ENCODE data around the gene HDLBP.

HDLBP gene

DNA sequence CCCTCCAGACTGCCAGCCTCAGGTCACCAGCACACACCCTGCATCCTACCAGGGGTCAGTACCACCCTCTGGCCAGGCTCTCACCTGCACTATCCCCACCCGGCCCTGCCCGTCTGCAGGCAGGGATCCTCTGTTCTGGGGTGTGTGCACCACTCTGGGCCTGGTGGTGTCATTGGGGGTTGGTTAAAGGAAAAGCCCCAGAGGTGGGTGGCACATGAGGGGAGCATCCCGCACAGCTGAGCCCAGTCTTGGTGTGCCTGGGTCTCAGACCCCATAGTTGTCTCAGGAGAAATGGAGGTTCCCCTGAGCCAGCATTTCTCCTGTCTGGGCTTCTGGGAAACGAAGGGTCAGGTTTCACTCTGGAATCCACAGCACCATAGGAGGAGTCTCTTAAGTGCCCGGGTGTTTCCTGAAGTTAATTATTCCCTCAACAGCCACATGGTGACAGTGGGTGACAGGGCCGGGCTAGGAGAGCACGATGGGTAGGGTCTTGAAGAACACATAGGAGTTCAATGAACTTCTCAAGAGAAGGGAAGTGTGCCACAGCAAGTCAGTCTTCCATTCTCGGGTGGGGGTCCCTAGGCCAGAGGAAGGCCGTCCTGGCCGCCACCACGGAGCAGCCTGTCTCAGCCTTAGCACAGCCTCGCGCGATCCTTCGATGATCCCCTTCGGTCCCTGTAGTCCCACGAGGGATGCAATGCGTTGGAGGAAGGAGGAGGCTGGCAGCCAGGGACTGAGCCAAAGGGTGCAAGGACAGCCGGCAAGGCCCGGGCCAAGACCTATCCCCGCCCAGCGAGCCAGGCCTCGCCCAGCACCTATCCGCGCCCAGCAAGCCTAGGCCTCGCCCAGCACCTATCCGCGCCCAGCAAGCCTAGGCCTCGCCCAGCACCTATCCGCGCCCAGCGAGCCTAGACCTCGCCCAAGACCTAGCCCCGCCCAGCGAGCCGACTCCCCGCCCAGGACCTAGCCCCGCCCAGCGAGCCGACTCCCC lies 39.5 kb upstream of the HDLBP start:
- H3K27me3 ChIP-seq (ENCODE audit: control insufficient read depth in 1 of 2, insufficient read depth in 2 of 2, low read length in 2 of 2) = no peaks in the 10 kb centered on the region
- H3K36me3 ChIP-seq (ENCODE audit: control insufficient read depth in 1 of 2, insufficient read depth in 2 of 2, low read length in 2 of 2) = peaks cover 14 to 33% of the 10 kb centered on the region in 2 donors
- peaks cover 52 to 54% of the 10 kb centered on the region in 2 donors for H3K4me1 ChIP-seq (ENCODE audit: control insufficient read depth in 1 of 2, insufficient read depth in 2 of 2, low read length in 2 of 2)
- no peaks in the 10 kb centered on the region for H3K9me3 ChIP-seq (ENCODE audit: control insufficient read depth in 1 of 2, low read length in 2 of 2)
- H3K4me3 ChIP-seq (ENCODE audit: low read depth in 1 of 2, low read length in 2 of 2) = peak overlapping the region; percentile 44 to 54
- H3K27ac ChIP-seq (ENCODE audit: low read depth, low read length) = peak overlapping the region; percentile 91
- H3K9ac ChIP-seq (ENCODE audit: low read depth in 1 of 2, low read length in 2 of 2) = peak overlapping the region; percentile 36 to 44

DNA sequence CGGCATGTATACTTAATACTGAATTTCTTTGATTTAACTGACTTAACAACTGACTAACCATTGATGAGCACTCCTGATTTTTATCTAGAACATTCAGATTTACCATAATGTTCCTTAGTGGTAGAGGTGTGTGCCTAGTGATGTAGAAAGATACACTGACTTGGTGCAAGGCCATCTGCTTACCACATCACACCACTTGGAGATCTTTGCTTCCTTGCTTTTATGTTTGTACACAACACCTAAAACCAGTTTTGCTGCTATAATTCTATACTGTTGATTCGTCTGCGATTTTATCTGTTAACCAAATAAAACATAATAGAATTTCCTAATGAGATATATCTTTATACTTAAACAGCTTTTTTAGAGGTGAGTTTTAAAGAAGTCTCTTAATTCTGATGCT lies 36.8 kb upstream of the HDLBP start:
- Histone ChIP-seq H3K27me3 (ENCODE audit: control insufficient read depth in 1 of 2, insufficient read depth in 2 of 2, low read length in 2 of 2) (no peaks in the 10 kb centered on the region), H3K4me3 (ENCODE audit: low read depth in 1 of 2, low read length in 2 of 2) (no peak overlapping the region), H3K27ac (ENCODE audit: low read depth, low read length) (peak overlapping the region; percentile 24), H3K36me3 (ENCODE audit: control insufficient read depth in 1 of 2, insufficient read depth in 2 of 2, low read length in 2 of 2) (peaks cover 26 to 49% of the 10 kb centered on the region in 2 donors), H3K9me3 (ENCODE audit: control insufficient read depth in 1 of 2, low read length in 2 of 2) (no peaks in the 10 kb centered on the region), H3K9ac (ENCODE audit: low read depth in 1 of 2, low read length in 2 of 2) (no peak overlapping the region), H3K4me1 (ENCODE audit: control insufficient read depth in 1 of 2, insufficient read depth in 2 of 2, low read length in 2 of 2) (peaks cover 33 to 34% of the 10 kb centered on the region in 2 donors)

GRCh38 chr2:241351640-241352031 lies 36.2 kb upstream of the HDLBP start:
- Histone ChIP-seq H3K27me3 (ENCODE audit: control insufficient read depth in 1 of 2, insufficient read depth in 2 of 2, low read length in 2 of 2) (no peaks in the 10 kb centered on the region), H3K36me3 (ENCODE audit: control insufficient read depth in 1 of 2, insufficient read depth in 2 of 2, low read length in 2 of 2) (peaks cover 31 to 55% of the 10 kb centered on the region in 2 donors), H3K27ac (ENCODE audit: low read depth, low read length) (peak overlapping the region; percentile 27), H3K4me3 (ENCODE audit: low read depth in 1 of 2, low read length in 2 of 2) (peak overlapping the region; percentile 19 to 23), H3K9ac (ENCODE audit: low read depth in 1 of 2, low read length in 2 of 2) (peak overlapping the region in 1 of 2 donors; percentile 21), H3K9me3 (ENCODE audit: control insufficient read depth in 1 of 2, low read length in 2 of 2) (no peaks in the 10 kb centered on the region), H3K4me1 (ENCODE audit: control insufficient read depth in 1 of 2, insufficient read depth in 2 of 2, low read length in 2 of 2) (peaks cover 29 to 33% of the 10 kb centered on the region in 2 donors)

- Histone ChIP-seq H3K9me3 (ENCODE audit: control insufficient read depth in 1 of 2, low read length in 2 of 2) (no peaks in the 10 kb centered on the region), H3K4me3 (ENCODE audit: low read depth in 1 of 2, low read length in 2 of 2) (peak overlapping the region; percentile 0 to 23), H3K27me3 (ENCODE audit: control insufficient read depth in 1 of 2, insufficient read depth in 2 of 2, low read length in 2 of 2) (no peaks in the 10 kb centered on the region), H3K36me3 (ENCODE audit: control insufficient read depth in 1 of 2, insufficient read depth in 2 of 2, low read length in 2 of 2) (peaks cover 33 to 61% of the 10 kb centered on the region in 2 donors), H3K27ac (ENCODE audit: low read depth, low read length) (peak overlapping the region; percentile 27), H3K4me1 (ENCODE audit: control insufficient read depth in 1 of 2, insufficient read depth in 2 of 2, low read length in 2 of 2) (peaks cover 29 to 33% of the 10 kb centered on the region in 2 donors), H3K9ac (ENCODE audit: low read depth in 1 of 2, low read length in 2 of 2) (peak overlapping the region in 1 of 2 donors; percentile 49)
These were observed 35.6 kb upstream of the HDLBP start for GRCh38 chr2:241350878-241351639.

- peaks cover 29 to 33% of the 10 kb centered on the region in 2 donors for H3K4me1 ChIP-seq (ENCODE audit: control insufficient read depth in 1 of 2, insufficient read depth in 2 of 2, low read length in 2 of 2)
- no peak overlapping the region for H3K27ac ChIP-seq (ENCODE audit: low read depth, low read length)
- H3K9me3 ChIP-seq (ENCODE audit: control insufficient read depth in 1 of 2, low read length in 2 of 2) = no peaks in the 10 kb centered on the region
- H3K4me3 ChIP-seq (ENCODE audit: low read depth in 1 of 2, low read length in 2 of 2) = no peak overlapping the region
- H3K36me3 ChIP-seq (ENCODE audit: control insufficient read depth in 1 of 2, insufficient read depth in 2 of 2, low read length in 2 of 2) = peaks cover 38 to 66% of the 10 kb centered on the region in 2 donors
- no peak overlapping the region for H3K9ac ChIP-seq (ENCODE audit: low read depth in 1 of 2, low read length in 2 of 2)
- no peaks in the 10 kb centered on the region for H3K27me3 ChIP-seq (ENCODE audit: control insufficient read depth in 1 of 2, insufficient read depth in 2 of 2, low read length in 2 of 2)
These were observed 35.0 kb upstream of the HDLBP start for GRCh38 chr2:241350530-241350877.

- H3K36me3 ChIP-seq (ENCODE audit: control insufficient read depth in 1 of 2, insufficient read depth in 2 of 2, low read length in 2 of 2) = peaks cover 44 to 72% of the 10 kb centered on the region in 2 donors
These were observed 34.5 kb upstream of the HDLBP start for GRCh38 chr2:241349941-241350340.

GRCh38 chr2:241344925-241345651 lies 29.6 kb upstream of the HDLBP start:
- Histone ChIP-seq H3K27me3 (ENCODE audit: control insufficient read depth in 1 of 2, insufficient read depth in 2 of 2, low read length in 2 of 2) (no peaks in the 10 kb centered on the region), H3K9me3 (ENCODE audit: control insufficient read depth in 1 of 2, low read length in 2 of 2) (no peaks in the 10 kb centered on the region), H3K36me3 (ENCODE audit: control insufficient read depth in 1 of 2, insufficient read depth in 2 of 2, low read length in 2 of 2) (peaks cover 55 to 87% of the 10 kb centered on the region in 2 donors), H3K27ac (ENCODE audit: low read depth, low read length) (no peak overlapping the region), H3K9ac (ENCODE audit: low read depth in 1 of 2, low read length in 2 of 2) (no peak overlapping the region), H3K4me3 (ENCODE audit: low read depth in 1 of 2, low read length in 2 of 2) (no peak overlapping the region), H3K4me1 (ENCODE audit: control insufficient read depth in 1 of 2, insufficient read depth in 2 of 2, low read length in 2 of 2) (no peaks in the 10 kb centered on the region)

More at GRCh38 chr2:241349941-241350340, 34.5 kb upstream of the HDLBP start:
- no peak overlapping the region for H3K9ac ChIP-seq (ENCODE audit: low read depth in 1 of 2, low read length in 2 of 2)
- H3K4me1 ChIP-seq (ENCODE audit: control insufficient read depth in 1 of 2, insufficient read depth in 2 of 2, low read length in 2 of 2) = peaks cover 26 to 30% of the 10 kb centered on the region in 2 donors
- no peak overlapping the region for H3K27ac ChIP-seq (ENCODE audit: low read depth, low read length)
- no peaks in the 10 kb centered on the region for H3K9me3 ChIP-seq (ENCODE audit: control insufficient read depth in 1 of 2, low read length in 2 of 2)
- no peak overlapping the region for H3K4me3 ChIP-seq (ENCODE audit: low read depth in 1 of 2, low read length in 2 of 2)
- no peaks in the 10 kb centered on the region for H3K27me3 ChIP-seq (ENCODE audit: control insufficient read depth in 1 of 2, insufficient read depth in 2 of 2, low read length in 2 of 2)

DNA sequence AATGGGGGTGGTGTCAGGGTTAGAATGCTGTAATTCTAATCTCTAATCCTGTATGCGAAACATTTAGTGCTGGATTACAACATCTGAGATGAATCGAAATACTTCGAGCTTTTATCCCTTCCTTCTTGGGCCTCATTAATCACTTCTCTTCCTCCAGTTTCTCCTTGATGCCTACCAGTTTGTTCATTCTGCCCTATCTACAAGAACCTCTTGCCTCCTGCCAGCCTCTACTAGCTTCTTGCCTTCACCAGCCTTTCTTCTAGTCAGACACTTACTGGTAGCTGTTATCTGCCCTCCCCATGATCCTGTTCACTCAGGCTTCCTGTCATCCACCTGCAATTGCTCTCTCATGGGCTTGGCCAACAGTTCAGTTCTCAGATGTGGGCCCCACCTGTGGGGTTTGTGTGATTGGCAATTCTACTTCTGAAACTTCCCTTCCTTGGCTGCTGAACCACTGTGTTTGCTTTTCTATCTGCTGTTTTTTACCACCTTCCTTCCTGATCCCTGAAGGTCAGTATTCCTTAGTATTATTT lies 25.2 kb upstream of the HDLBP start:
- no peaks in the 10 kb centered on the region for H3K4me1 ChIP-seq (ENCODE audit: control insufficient read depth in 1 of 2, insufficient read depth in 2 of 2, low read length in 2 of 2)
- H3K4me3 ChIP-seq (ENCODE audit: low read depth in 1 of 2, low read length in 2 of 2) = no peak overlapping the region
- H3K27me3 ChIP-seq (ENCODE audit: control insufficient read depth in 1 of 2, insufficient read depth in 2 of 2, low read length in 2 of 2) = no peaks in the 10 kb centered on the region
- H3K27ac ChIP-seq (ENCODE audit: low read depth, low read length) = no peak overlapping the region
- peaks cover 50 to 89% of the 10 kb centered on the region in 2 donors for H3K36me3 ChIP-seq (ENCODE audit: control insufficient read depth in 1 of 2, insufficient read depth in 2 of 2, low read length in 2 of 2)
- H3K9me3 ChIP-seq (ENCODE audit: control insufficient read depth in 1 of 2, low read length in 2 of 2) = no peaks in the 10 kb centered on the region
- H3K9ac ChIP-seq (ENCODE audit: low read depth in 1 of 2, low read length in 2 of 2) = no peak overlapping the region

DNA sequence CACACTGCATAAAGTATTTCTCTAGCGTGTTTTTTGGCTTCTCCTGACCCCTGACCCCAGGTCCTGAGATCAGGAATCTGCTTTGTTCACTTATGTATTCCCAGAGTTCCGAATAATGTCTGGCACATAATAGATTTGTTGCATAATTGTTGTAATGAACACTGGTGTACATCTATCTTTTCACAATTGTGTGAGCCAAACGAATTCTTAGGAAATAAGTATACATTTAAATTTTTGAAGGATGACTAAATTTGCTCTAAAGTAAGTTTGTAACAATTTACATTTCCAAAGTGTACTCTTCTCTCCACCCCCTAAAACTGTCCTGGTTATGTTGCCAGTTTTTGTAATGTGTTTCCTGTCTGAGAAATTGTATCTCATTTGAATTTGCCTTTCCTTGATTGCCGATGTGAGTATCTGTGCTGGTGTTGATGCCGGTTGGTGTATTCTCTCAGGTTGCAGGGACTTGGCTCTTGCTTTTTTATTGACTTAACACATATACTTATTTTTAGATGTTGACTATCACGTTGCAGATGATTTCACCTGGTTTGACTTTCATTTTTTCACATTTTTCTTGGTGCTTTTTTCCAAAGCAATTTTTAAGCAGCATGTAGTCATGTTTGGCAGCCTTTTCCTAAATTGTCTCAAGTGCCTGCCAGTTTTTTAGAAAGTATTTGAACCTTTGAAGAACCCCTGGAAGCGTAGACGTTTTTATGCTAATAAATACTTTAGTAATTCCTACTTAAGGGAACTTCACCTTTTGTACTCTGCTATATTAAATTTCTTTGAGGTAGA lies 24.6 kb upstream of the HDLBP start:
- Histone ChIP-seq H3K27ac (ENCODE audit: low read depth, low read length) (no peak overlapping the region), H3K36me3 (ENCODE audit: control insufficient read depth in 1 of 2, insufficient read depth in 2 of 2, low read length in 2 of 2) (peaks cover 49 to 88% of the 10 kb centered on the region in 2 donors), H3K27me3 (ENCODE audit: control insufficient read depth in 1 of 2, insufficient read depth in 2 of 2, low read length in 2 of 2) (no peaks in the 10 kb centered on the region), H3K4me1 (ENCODE audit: control insufficient read depth in 1 of 2, insufficient read depth in 2 of 2, low read length in 2 of 2) (no peaks in the 10 kb centered on the region), H3K9ac (ENCODE audit: low read depth in 1 of 2, low read length in 2 of 2) (no peak overlapping the region), H3K9me3 (ENCODE audit: control insufficient read depth in 1 of 2, low read length in 2 of 2) (no peaks in the 10 kb centered on the region), H3K4me3 (ENCODE audit: low read depth in 1 of 2, low read length in 2 of 2) (no peak overlapping the region)

Measured in duodenal mucosa (tissue), 2 donors.